RWPE2 (cell line): ENCODE results near the gene ARID1A.

Source experiments
- ATAC-seq: fragments of 200-7000 bp; cut with Tn5 transposase; 3 replicates; pipeline ENCODE4 v1.9.1; 2021; ENCODE audit warnings: low read depth
- DNase-seq: peaks from one replicate; pipeline ENCODE4 v3.0.0-alpha.2; 2020; ENCODE audit warnings: low spot score
- H3K27ac ChIP-seq: fragments of 450-650 bp; 2 replicates; pipeline ENCODE4 v1.5.1; 2017; ENCODE audit warnings: mild to moderate bottlenecking; ENCODE audit not compliant: poor library complexity, severe bottlenecking
- H3K27me3 ChIP-seq: fragments of 250-450 bp; sonication (Bioruptor Pico); 2 replicates; pipeline ENCODE4 v1.5.1; 2021; ENCODE audit warnings: mild to moderate bottlenecking, moderate library complexity; ENCODE audit not compliant: insufficient read depth, poor library complexity, severe bottlenecking
- H3K36me3 ChIP-seq: fragments of 250-450 bp; sonication (Bioruptor Pico); 2 replicates; pipeline ENCODE4 v1.5.1; 2020; ENCODE audit warnings: low read depth, mild to moderate bottlenecking, moderate library complexity
- H3K4me1 ChIP-seq: fragments of 250-450 bp; sonication (Bioruptor Pico); 2 replicates; pipeline ENCODE4 v1.5.1; 2021; ENCODE audit warnings: mild to moderate bottlenecking, moderate library complexity; ENCODE audit not compliant: insufficient read depth, poor library complexity, severe bottlenecking
- H3K4me3 ChIP-seq: fragments of 250-450 bp; sonication (Bioruptor Pico); 2 replicates; pipeline ENCODE4 v1.5.1; 2021; ENCODE audit warnings: mild to moderate bottlenecking, moderate library complexity; ENCODE audit not compliant: severe bottlenecking
- H3K9me3 ChIP-seq: fragments of 250-450 bp; sonication (Bioruptor Pico); 2 replicates; pipeline ENCODE4 v1.5.1; 2021; ENCODE audit warnings: mild to moderate bottlenecking, moderate library complexity; ENCODE audit not compliant: severe bottlenecking
- TF ChIP-seq, protein P1 (sequence below): fragments of 450-650 bp; IDR thresholded peaks from one replicate; pipeline ENCODE4 v1.5.1; 2017; ENCODE audit warnings: mild to moderate bottlenecking, moderate library complexity; ENCODE audit not compliant: poor library complexity, severe bottlenecking

The ARID1A gene

GRCh38 chr1:26768755-26769154, 72.9 kb downstream of the ARID1A start:
- H3K27ac ChIP-seq: peak overlapping the region; percentile 11
- H3K9me3 ChIP-seq: no peaks in the 10 kb centered on the region
- H3K4me1 ChIP-seq: peaks cover 37% of the 10 kb centered on the region
- DNase-seq: no peak
- H3K4me3 ChIP-seq: no peak overlapping the region
- TF ChIP-seq, protein P1, sequence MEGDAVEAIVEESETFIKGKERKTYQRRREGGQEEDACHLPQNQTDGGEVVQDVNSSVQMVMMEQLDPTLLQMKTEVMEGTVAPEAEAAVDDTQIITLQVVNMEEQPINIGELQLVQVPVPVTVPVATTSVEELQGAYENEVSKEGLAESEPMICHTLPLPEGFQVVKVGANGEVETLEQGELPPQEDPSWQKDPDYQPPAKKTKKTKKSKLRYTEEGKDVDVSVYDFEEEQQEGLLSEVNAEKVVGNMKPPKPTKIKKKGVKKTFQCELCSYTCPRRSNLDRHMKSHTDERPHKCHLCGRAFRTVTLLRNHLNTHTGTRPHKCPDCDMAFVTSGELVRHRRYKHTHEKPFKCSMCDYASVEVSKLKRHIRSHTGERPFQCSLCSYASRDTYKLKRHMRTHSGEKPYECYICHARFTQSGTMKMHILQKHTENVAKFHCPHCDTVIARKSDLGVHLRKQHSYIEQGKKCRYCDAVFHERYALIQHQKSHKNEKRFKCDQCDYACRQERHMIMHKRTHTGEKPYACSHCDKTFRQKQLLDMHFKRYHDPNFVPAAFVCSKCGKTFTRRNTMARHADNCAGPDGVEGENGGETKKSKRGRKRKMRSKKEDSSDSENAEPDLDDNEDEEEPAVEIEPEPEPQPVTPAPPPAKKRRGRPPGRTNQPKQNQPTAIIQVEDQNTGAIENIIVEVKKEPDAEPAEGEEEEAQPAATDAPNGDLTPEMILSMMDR: no peak
- no peaks in the 10 kb centered on the region for H3K27me3 ChIP-seq
- H3K36me3 ChIP-seq: peaks cover 99% of the 10 kb centered on the region
- ATAC-seq: no peak

DNA sequence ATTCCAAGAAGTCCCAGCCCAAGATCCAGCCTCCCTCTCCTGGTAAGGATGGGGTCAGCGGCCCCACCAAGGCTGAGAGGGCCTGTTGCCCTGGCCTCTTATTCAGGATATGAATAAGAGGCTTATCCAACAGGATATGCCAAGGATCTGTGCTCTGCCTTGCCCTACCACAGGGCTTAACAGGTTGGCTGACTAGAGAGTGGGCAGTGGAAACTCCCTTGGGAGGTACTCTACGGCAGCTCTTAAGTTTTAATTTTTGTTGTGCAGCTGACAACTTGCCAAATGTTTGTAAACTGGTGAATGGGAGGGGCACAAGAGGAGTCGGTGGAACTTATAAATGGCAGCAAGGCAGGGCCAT, 75.4 kb downstream of the ARID1A start:
- peaks cover 99% of the 10 kb centered on the region for H3K36me3 ChIP-seq
- H3K4me3 ChIP-seq: no peak overlapping the region
- TF ChIP-seq, protein P1: no peak
- ATAC-seq (peak; percentile 39), DNase-seq (no peak)
- H3K4me1 ChIP-seq: peaks cover 37% of the 10 kb centered on the region
- no peaks in the 10 kb centered on the region for H3K9me3 ChIP-seq
- H3K27me3 ChIP-seq: no peaks in the 10 kb centered on the region
- H3K27ac ChIP-seq: peak overlapping the region; percentile 86

GRCh38 chr1:26771643-26772321, 76.0 kb downstream of the ARID1A start:
- TF ChIP-seq, protein P1: no peak
- Histone ChIP-seq H3K36me3 (peaks cover 99% of the 10 kb centered on the region), H3K27me3 (no peaks in the 10 kb centered on the region), H3K4me3 (no peak overlapping the region), H3K27ac (peak overlapping the region; percentile 86), H3K4me1 (peaks cover 37% of the 10 kb centered on the region), H3K9me3 (no peaks in the 10 kb centered on the region)
- DNase-seq: peak; percentile 83
- ATAC-seq: peak; percentile 82

DNA sequence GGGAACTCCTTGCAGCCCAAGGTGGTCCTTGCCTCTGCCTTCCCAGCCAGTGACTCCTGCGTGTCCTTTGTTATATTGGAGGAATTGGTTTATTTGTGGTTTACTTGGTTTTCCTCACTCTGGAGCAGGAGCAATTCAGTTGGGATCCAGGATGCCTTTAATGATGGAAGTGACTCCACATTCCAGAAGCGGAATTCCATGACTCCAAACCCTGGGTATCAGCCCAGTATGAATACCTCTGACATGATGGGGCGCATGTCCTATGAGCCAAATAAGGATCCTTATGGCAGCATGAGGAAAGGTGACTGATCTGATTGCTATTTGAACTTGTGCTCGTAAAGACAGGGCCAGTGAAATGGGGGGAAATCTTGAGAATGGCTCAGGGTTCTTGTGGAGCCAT, 76.9 kb downstream of the ARID1A start:
- ATAC-seq (peak; percentile 68), DNase-seq (no peak)
- H3K9me3 ChIP-seq: no peaks in the 10 kb centered on the region
- peak overlapping the region; percentile 86 for H3K27ac ChIP-seq
- no peak overlapping the region for H3K4me3 ChIP-seq
- H3K4me1 ChIP-seq: peaks cover 37% of the 10 kb centered on the region
- peaks cover 99% of the 10 kb centered on the region for H3K36me3 ChIP-seq
- no peaks in the 10 kb centered on the region for H3K27me3 ChIP-seq
- TF ChIP-seq, protein P1: no peak

- Histone ChIP-seq H3K27ac (no peak overlapping the region), H3K9me3 (no peaks in the 10 kb centered on the region), H3K36me3 (peaks cover 98% of the 10 kb centered on the region), H3K4me3 (no peak overlapping the region), H3K4me1 (peaks cover 30% of the 10 kb centered on the region), H3K27me3 (no peaks in the 10 kb centered on the region)
- ATAC-seq (no peak), DNase-seq (no peak)
- TF ChIP-seq, protein P1: no peak
Measured at GRCh38 chr1:26774462-26774861, 78.6 kb downstream of the ARID1A start.
